Adipocyte (in vitro differentiated cells): Measurements from ENCODE around the gene SCG5.

Source experiments
- DNase-seq: peaks from one replicate; pipeline ENCODE4 v3.0.0-alpha.2; 2015; ENCODE audit warnings: low read depth
- H3K27me3 ChIP-seq: replicated peaks from 2 replicates; pipeline ENCODE4 v1.7.0; 2013; ENCODE audit warnings: mild to moderate bottlenecking, low read length, moderate library complexity; ENCODE audit not compliant: control insufficient read depth, insufficient read depth
- H3K36me3 ChIP-seq: 2 replicates; pipeline ENCODE4 v1.7.0; 2013; ENCODE audit warnings: low read length, mild to moderate bottlenecking, moderate library complexity; ENCODE audit not compliant: control insufficient read depth, insufficient read depth, severe bottlenecking
- H3K4me1 ChIP-seq: 2 replicates; pipeline ENCODE4 v1.7.0; 2013; ENCODE audit warnings: mild to moderate bottlenecking, low read length, moderate library complexity; ENCODE audit not compliant: control insufficient read depth, insufficient read depth
- H3K4me3 ChIP-seq: 2 replicates; pipeline ENCODE4 v1.7.0; 2013; ENCODE audit warnings: mild to moderate bottlenecking, low read length, moderate library complexity
- H3K9ac ChIP-seq: 2 replicates; pipeline ENCODE4 v1.7.0; 2013; ENCODE audit warnings: mild to moderate bottlenecking, low read length, moderate library complexity
- H3K9me3 ChIP-seq: 2 replicates; pipeline ENCODE4 v1.7.0; 2013; ENCODE audit warnings: mild to moderate bottlenecking, low read length, moderate library complexity; ENCODE audit not compliant: control insufficient read depth

SCG5 gene

DNA sequence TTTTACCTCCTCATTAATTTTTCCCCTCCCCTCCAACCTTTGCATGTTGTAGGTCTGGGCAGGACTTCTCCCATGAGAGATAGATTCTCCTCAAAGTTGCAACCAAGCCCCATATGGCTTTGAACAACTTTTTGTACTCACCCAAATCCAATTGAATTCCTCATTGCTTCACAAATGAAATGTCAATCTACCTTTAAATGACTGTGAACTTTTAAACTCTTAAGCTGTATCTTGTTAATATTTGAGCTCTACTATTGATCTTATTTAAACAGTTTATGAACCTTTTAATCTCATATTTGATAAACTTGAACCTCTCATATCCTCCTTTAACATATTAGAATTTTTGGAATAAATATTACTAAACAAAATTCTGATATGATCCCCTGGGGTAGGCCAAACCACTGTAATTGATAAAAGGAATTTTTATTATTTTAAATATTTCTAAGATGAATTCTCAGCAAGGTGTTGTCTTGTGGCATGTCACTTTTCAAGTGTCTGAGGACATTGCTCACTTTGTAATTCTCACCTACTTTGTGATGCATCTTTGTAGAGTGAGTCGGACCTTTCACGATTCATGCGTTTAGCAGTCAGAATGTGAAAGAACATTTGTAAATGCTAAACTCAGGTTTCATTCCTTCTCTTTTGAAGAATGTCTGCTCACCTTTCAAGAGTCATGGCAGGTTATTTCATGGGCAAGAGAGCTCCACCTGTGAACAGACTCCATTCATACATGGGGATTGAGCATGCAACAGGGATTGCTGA lies 52.9 kb downstream of the SCG5 start:
- H3K4me1 ChIP-seq = no peaks in the 10 kb centered on the region
- no peak for DNase-seq
- no peaks in the 10 kb centered on the region for H3K27me3 ChIP-seq
- H3K9me3 ChIP-seq = no peaks in the 10 kb centered on the region
- no peak overlapping the region for H3K4me3 ChIP-seq
- no peaks in the 10 kb centered on the region for H3K36me3 ChIP-seq
- H3K9ac ChIP-seq = no peak overlapping the region

DNA sequence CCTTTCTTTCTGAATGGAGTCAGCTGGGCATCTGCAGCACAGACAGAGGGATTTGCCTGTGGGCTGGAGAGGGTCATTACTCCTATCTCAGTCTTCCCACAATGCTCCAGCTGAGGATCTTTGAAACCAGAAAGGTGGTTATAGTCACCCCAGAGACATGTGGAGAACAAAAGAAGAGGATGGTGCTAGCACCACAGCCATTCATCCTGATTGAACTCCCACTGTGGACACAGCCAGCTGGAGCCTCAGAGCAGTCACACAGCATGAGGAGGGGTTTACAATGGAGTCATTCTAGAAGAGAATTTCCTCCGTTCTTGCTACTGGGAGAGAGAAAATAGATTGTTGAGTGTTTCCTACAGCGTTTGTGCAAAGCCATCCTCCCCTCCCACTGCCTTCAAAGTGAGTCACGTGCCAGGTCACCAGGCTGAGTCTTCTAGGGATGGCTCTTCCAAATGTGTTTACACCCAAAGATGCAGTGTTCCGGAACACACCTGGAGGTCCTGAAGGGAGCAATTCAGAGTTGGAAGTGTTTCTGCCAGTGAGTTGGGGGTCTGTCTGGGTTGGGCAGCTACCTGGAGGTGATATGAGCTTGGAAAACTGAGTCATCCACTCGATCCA lies 57.4 kb downstream of the SCG5 start:
- peaks cover under 1% of the 10 kb centered on the region for H3K4me1 ChIP-seq
- no peaks in the 10 kb centered on the region for H3K27me3 ChIP-seq
- no peaks in the 10 kb centered on the region for H3K36me3 ChIP-seq
- no peak overlapping the region for H3K4me3 ChIP-seq
- H3K9me3 ChIP-seq = no peaks in the 10 kb centered on the region
- H3K9ac ChIP-seq = no peak overlapping the region
- no peak for DNase-seq

DNA sequence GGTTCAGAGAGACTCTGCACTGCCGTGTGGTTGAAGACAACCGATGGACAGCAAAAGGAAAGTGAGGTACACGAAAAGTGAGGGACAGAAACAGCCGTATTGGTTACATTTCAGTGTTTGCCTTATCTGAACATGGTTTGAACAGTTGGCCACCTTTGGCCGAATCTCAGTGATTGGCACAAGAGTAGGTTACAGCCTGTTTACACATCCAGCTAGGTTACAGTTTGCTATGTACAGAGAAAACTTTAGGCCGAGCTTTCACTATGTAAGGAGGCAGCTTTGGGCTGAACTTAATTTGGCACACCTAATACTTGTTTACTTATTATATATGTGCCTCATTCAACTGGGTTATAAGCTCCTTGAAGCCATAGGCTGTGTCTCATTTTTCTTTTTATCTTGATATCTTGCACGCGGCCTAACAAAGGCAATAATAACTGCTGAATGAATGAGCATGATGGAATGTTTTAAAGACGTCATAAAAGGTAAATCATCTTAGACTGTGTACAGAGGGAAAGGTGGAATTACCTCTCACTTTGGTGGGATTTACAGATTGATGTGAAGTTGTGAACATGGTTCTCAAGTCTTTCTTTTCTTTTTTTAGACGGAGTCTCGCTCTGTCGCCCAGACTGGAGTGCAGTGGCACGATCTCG lies 59.1 kb downstream of the SCG5 start:
- Histone ChIP-seq H3K4me1 (peaks cover 18% of the 10 kb centered on the region), H3K27me3 (no peaks in the 10 kb centered on the region), H3K4me3 (no peak overlapping the region), H3K9ac (no peak overlapping the region), H3K9me3 (no peaks in the 10 kb centered on the region), H3K36me3 (no peaks in the 10 kb centered on the region)
- DNase-seq = no peak

DNA sequence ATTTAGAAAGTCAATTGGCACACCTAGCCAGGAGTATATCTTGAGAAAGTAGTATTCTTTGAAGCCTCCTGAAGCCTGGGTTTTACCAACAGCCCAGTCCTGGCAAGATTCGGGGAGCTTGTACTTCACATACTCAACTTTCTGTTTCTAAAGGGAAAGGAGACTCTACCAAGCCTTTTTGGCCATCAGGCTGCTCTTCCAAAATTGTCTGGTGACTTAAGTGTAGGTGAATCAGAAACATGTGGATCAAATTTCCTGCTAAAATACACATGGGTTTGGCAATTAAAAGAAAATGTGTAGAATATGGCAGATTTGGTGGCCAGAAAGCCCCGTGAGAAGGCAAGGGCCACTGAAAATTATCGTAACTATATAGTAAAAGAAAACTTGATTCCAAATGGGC lies 60.4 kb downstream of the SCG5 start:
- Histone ChIP-seq H3K4me3 (no peak overlapping the region), H3K27me3 (no peaks in the 10 kb centered on the region), H3K4me1 (peaks cover 29% of the 10 kb centered on the region), H3K36me3 (no peaks in the 10 kb centered on the region), H3K9ac (no peak overlapping the region), H3K9me3 (no peaks in the 10 kb centered on the region)
- DNase-seq = no peak

DNA sequence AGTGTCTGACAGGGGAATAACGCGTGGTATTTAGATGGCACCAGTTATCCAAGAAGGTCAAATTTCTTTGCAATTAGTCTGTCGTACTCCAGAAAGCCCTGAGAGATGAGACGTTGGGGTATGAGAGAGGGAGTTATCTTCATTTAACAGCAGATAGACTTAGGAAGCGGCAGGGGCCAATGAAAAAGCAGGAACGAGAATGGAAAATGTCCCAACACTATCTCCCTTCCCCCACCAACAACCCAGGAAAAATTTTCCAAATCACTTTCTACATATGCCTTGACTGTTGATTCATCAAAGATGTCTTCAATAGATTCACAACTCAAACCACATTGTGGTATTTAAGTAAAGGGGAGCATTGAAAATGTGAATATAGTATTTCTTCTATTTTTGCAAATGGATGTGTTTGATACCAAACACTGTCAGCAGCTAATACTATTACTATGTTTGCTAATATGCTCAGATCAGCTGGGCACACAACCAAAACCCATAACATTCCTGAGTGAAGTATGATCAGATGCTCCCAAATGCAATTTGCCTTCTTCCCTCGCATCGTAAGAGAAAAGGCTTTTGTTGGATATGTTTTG lies 63.0 kb downstream of the SCG5 start:
- Histone ChIP-seq H3K27me3 (no peaks in the 10 kb centered on the region), H3K4me1 (peaks cover 30% of the 10 kb centered on the region), H3K9me3 (no peaks in the 10 kb centered on the region), H3K9ac (no peak overlapping the region), H3K4me3 (no peak overlapping the region), H3K36me3 (no peaks in the 10 kb centered on the region)
- peak; percentile 27 for DNase-seq

DNA sequence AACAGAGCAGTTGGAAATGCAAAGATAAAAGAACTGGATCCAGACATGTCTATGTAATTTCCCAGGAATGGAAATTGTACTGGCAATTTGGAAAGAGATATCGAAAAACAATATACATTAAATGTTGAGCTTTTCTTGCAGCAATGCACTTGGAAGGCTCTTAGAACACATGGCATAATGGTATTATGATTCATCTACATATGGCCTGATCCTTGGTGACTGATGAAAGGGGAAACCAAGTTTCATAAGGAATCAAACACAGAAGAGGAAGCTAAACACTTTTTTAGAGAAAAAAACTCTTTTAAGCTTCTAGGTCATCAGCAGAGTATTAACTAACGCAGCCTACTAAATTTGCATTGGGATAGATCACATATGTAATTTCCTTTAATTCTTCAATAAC lies 63.9 kb downstream of the SCG5 start:
- Histone ChIP-seq H3K4me1 (peaks cover 30% of the 10 kb centered on the region), H3K4me3 (no peak overlapping the region), H3K9ac (peak overlapping the region; percentile 30), H3K27me3 (no peaks in the 10 kb centered on the region), H3K9me3 (no peaks in the 10 kb centered on the region), H3K36me3 (no peaks in the 10 kb centered on the region)
- peak; percentile 57 for DNase-seq

DNA sequence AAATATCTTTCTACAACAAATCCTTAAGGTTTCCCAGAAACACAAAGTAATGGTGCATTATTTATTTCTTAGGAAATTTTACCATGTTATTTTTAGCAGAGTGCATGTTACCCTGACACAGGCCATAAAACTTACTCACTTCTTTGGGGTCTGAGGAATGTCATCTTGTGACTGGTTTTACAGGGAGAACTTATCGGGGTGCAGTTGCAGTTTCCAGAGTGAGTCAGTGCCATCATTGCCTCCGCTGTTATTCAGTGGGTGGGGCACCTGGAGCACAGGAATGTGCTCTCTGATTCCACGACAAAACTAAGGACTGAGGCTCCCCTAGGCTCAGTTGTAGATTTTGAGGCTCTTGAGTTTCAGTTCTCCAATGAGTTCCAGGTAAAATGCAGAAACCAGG lies 65.2 kb downstream of the SCG5 start:
- no peaks in the 10 kb centered on the region for H3K9me3 ChIP-seq
- DNase-seq = no peak
- H3K4me1 ChIP-seq = peaks cover 30% of the 10 kb centered on the region
- no peak overlapping the region for H3K9ac ChIP-seq
- H3K36me3 ChIP-seq = no peaks in the 10 kb centered on the region
- no peaks in the 10 kb centered on the region for H3K27me3 ChIP-seq
- no peak overlapping the region for H3K4me3 ChIP-seq

DNA sequence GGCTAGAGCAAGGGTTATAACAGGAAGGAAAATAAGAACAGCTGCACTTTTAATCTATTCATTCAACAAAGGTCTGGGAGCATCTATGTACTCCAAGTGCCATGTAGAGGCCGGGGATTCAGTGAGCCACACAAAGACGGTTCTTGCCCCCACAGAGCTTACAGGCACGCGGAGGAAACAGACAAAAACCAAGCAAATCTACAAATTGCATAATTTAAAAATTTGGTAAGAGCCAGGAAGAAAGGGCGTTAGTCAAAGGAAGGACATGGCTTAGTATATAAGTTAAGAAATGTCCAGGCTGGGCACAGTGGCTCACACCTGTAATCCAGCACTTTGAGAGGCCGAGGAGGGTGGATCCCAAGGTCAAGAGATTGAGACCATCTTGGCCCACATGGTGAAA lies 65.9 kb downstream of the SCG5 start:
- Histone ChIP-seq H3K9me3 (no peaks in the 10 kb centered on the region), H3K27me3 (no peaks in the 10 kb centered on the region), H3K9ac (no peak overlapping the region), H3K36me3 (no peaks in the 10 kb centered on the region), H3K4me3 (no peak overlapping the region), H3K4me1 (peaks cover 30% of the 10 kb centered on the region)
- no peak for DNase-seq

DNA sequence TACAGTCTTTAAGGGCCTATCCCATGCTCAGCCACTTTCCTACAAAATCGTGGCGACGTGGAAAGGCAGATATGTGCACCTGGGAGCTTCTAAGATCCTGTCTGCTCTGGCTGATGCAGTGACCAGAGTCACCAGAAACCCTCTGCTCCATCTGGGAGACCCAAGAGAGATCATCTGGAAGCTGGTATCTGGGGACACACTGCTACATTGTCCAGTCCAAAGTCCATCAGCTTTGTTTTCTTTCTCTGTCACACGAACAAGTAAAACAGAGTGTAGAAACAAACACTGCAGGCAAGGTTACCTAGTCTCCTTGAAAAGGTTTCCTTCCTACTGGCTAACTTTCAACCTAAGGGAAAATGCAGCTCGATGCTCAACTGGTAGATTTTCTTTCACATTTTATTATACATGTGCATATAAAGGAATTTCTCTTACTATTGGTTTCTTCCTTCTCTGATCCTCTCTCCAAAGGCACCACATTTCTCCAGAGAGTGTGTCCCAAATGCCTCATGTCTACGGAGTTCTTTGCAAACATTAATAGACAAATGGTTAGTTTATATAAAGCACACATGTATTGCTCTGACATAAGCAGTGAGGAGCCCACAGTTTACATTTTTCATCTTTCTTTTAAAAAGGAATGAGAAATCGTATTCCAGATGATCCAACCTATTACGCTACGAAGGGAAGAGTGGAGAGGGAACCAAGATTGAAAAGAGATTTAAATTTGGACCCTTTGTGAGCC lies 68.0 kb downstream of the SCG5 start:
- Histone ChIP-seq H3K4me1 (peaks cover 23% of the 10 kb centered on the region), H3K27me3 (peaks cover 5% of the 10 kb centered on the region)

DNA sequence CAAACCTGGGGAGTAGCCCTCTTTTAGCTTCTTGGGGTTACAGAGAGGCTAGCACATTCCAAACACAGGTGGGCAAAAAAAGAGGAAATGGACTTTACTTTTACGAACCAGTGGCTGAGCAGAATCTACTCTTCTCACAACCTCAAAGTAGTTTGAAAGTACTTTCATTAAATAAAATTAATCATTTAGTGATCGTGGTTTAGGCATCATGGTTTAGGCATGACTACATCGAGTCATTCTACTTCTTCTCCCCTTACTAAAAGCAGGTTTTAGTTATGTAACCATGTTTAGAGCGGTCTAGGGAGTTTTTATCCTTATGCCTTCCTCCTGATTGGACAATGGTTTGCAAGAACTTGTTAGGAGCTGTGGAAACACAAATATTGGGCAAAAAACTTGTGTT lies 73.8 kb downstream of the SCG5 start:
- H3K9ac ChIP-seq = no peak overlapping the region
- no peaks in the 10 kb centered on the region for H3K9me3 ChIP-seq
- H3K4me3 ChIP-seq = no peak overlapping the region
- peaks cover 5% of the 10 kb centered on the region for H3K27me3 ChIP-seq
- no peaks in the 10 kb centered on the region for H3K4me1 ChIP-seq
- no peaks in the 10 kb centered on the region for H3K36me3 ChIP-seq
- no peak for DNase-seq

More for the DNA sequence above, 68.0 kb downstream of the SCG5 start:
- Histone ChIP-seq H3K4me3 (no peak overlapping the region), H3K36me3 (no peaks in the 10 kb centered on the region), H3K9ac (no peak overlapping the region), H3K9me3 (no peaks in the 10 kb centered on the region)
- DNase-seq = no peak
